ENCODE data around the gene AKAP3. TPM values are rescaled to one million over a fixed set of nuclear protein-coding genes. Genes with fewer than 3 reads are reported as not detected.
A peak's percentile ranks its signal among the peaks of the same experiment; 100 is the strongest.

AKAP3 gene
- total RNA-seq, 1 experiment from 2014 or later: 0.56 TPM

DNA sequence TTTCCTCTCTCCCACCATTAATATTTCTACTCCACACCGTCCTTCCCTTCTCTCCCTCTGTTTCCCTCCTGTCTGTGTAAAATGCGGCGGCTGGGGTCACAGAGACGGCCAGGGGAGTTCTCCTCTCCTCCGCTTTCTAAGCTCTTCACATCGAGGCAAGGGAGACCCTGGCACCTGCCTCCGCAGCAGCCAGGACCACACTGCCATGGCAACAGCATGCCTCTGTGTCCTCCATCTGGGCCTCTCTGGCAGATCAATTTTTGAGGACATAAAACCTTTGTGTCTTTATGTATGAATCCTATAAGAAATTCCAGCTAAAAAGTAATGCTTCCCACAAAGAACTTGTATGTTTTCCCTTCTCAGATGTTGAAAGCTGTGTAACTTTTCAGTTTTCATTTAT lies 45.4 kb downstream of the AKAP3 start:
- no peak for DNase-seq (ENCODE audit: low read depth)

GRCh38 chr12:4595881-4596280 lies 53.0 kb downstream of the AKAP3 start:
- no peak for DNase-seq (ENCODE audit: low read depth)

DNA sequence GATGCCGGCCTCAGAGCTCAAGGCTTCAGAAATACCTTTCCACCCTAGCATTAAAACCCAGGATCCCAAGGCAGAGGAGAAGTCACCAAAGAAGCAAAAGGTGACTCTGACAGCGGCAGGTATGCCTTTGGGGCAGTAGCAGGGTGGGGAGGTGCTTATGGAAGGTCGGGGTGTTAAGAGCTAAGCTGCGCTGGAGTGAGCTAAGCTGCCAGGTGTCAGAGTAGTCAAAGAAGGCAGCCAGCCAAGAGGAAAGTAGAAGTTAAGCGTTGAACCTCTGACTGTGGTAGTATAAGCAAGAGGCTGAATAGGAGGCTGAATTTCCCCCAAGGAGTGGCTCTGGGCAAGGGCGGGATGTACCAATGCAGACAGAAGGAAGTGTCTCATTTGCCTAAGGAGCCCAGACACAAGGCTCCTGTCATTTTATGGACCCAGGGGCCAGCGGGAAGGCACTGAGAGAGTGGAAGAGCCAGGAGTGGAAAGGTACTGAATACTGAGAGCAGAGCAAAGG lies 57.6 kb downstream of the AKAP3 start:
- DNase-seq (ENCODE audit: low read depth): no peak

DNA sequence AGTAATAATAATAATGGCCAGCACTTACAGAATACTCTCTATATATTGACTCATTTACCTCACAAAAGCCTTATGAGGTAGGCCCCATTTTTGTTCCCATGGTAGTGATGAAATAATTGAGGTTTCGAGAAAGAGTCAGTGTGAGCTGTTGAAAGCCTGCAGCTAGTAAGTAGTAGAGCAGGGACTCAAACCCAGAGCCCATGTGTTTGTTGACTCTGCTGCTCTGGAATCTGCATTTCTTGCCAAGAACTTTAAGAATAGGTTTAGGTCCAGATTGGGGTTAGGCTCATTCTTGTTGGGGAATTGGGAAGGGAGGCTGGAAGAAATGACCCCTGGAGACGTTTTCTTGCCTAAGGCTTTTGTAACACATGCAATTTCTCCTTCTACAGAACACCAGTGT lies 58.9 kb downstream of the AKAP3 start:
- no peak for DNase-seq (ENCODE audit: low read depth)

GRCh38 chr12:4588916-4589315 lies 59.9 kb downstream of the AKAP3 start:
- no peak for DNase-seq (ENCODE audit: low read depth)

GRCh38 chr12:4587108-4587507 lies 61.7 kb downstream of the AKAP3 start:
- no peak for DNase-seq (ENCODE audit: low read depth)

DNA sequence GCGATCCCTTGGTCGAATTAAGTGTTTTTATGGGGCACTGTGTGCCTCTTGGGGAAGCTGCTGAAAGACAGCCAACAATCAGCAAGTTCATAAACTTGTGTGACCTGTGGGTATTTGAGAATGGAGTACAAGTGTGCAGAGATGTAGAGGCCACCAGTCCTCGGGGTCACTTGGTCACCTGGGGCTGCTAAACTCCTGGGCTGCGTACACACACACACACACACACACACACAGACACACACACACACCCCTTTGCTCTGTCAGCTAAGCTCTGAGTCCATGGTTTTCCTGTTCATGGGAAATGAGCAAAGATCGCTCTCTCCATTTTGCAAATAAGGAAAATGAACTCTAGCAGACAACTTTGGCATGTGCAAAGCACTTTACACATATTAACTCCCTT lies 62.4 kb downstream of the AKAP3 start:
- DNase-seq (ENCODE audit: low read depth): no peak

GRCh38 chr12:4584896-4585295 lies 64.0 kb downstream of the AKAP3 start:
- no peak for DNase-seq (ENCODE audit: low read depth)

- no peak for DNase-seq (ENCODE audit: low read depth)
Observed at GRCh38 chr12:4584281-4584680, 64.6 kb downstream of the AKAP3 start.

DNA sequence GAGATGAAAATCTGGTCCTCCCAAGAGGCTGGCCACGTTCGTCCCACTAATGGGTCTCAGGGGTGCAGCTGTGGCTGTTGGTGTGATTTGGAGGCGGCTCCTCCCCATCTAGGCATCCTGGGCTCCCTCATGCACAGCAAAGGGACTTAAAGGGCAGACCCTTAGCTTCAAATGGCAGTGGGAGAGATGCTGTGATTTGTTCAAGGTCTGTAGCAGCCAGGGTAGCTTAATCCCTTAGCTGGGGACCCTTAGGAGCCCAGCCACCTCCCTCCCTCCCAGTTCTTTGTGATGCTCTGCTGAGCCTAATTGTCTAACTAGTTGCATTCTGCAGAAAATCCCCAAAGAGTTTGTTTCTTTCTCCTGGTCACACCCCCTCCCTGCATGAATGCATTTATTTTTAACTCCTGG lies 68.6 kb downstream of the AKAP3 start:
- no peak for DNase-seq (ENCODE audit: low read depth)

DNA sequence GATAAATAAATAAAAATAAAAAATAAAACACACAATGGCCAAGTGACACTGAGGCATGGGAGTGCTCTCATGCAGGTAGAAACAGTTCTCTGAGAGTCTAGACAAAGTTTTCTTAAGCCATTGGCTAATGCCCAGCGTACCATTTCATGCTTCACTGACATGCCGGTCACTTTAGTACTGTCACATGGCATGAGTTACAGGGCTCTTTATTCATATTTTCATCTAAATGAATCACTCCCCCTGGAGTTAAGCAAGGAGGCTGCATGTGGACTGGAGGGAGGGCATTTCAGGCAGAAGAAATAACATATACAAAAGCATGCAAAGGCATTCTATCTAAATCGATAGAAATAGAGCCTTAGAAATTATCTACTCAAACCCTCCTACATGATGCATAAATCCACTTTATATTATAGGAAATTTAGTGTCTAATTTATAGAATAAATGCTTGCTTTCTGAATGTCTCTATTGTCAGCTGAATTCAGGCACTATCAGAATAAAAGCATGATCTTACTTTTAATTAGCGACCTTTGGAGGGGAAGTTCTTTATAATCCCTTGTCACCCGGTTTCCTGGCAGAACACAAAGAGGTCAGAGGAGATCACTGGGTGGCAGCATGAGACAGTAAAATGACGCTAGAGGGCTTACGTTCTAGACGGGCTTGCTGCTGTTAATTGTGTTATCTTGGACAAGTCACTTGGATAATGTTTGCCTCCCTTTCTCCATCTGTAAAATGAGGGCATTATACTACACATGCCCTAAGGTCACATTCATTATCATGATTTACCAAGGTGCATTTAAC lies 69.3 kb downstream of the AKAP3 start:
- DNase-seq (ENCODE audit: low read depth): peak; percentile 34

DNA sequence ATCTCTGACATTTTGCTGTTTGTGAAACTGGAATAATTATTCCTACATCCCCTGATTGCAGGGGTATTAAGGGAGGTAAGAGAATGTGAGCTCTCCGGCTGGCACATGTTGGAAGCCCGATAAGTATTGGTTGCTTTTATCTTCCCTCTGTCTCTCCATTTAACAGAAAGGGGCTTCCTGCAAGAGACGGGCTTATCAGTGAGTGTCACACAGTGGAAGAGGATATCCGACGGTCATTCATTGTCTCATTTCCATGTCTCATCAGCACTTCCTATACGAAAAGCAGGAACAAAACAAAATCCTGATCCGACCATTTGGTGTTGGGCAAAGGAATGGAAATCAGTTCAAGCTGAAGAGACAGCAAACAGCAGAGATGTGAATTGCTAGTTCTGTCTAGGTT lies 76.2 kb downstream of the AKAP3 start:
- no peak for DNase-seq (ENCODE audit: low read depth)

- no peak for DNase-seq (ENCODE audit: low read depth)
Observed at GRCh38 chr12:4569261-4569660, 79.6 kb downstream of the AKAP3 start.

GRCh38 chr12:4567073-4567881 lies 81.6 kb downstream of the AKAP3 start:
- DNase-seq (ENCODE audit: low read depth): no peak

GRCh38 chr12:4566474-4566873 lies 82.4 kb downstream of the AKAP3 start:
- DNase-seq (ENCODE audit: low read depth): no peak

Other genes with a start within 250 kb of the AKAP3 start
- not detected in 2 replicates for gene FGF6, start 203.2 kb downstream of the AKAP3 start, total RNA-seq (2014; rRNA removed; shearing (Covaris generic))
- 28.7 and 38.0 TPM in 2 replicates for gene RAD51AP1, start 110.2 kb downstream of the AKAP3 start, total RNA-seq (2014; rRNA removed; shearing (Covaris generic))
- 60.5 and 64.6 TPM in 2 replicates for gene DYRK4, start 86.8 kb downstream of the AKAP3 start, total RNA-seq (2014; rRNA removed; shearing (Covaris generic))
- 104 and 121 TPM in 2 replicates for gene NDUFA9, start 63 bp upstream of the AKAP3 start, total RNA-seq (2014; rRNA removed; shearing (Covaris generic))
- 0.07 and 0.35 TPM in 2 replicates for gene GALNT8, start 71.3 kb upstream of the AKAP3 start, total RNA-seq (2014; rRNA removed; shearing (Covaris generic))

Measured in HT1080 (cell line).